Fibroblast of lung (primary cell): ENCODE data around the gene POR. TPM values are rescaled to one million over a fixed set of nuclear protein-coding genes. Genes with fewer than 3 reads are reported as not detected.

ENCODE experiments used
- DNase-seq, 2 donors: peaks; one replicate each; pipeline versions ENCODE4 v3.0.0 to v3.0.0-alpha.2; 2010; ENCODE audit warnings: low read depth in 2 of 2
- H2AFZ ChIP-seq: 2 replicates; pipeline ENCODE4 v1.5.1; 2012; ENCODE audit warnings: low read length, control low read depth, inconsistent platforms
- H3K27ac ChIP-seq: 2 replicates; pipeline ENCODE4 v1.5.1; 2011; ENCODE audit warnings: low read length, control low read depth; ENCODE audit not compliant: insufficient read depth
- H3K27me3 ChIP-seq: 2 replicates; pipeline ENCODE4 v1.5.1; 2011; ENCODE audit warnings: mild to moderate bottlenecking, low read length; ENCODE audit not compliant: control insufficient read depth, insufficient read depth
- H3K36me3 ChIP-seq: 2 replicates; pipeline ENCODE4 v1.5.1; 2011; ENCODE audit warnings: low read length; ENCODE audit not compliant: control insufficient read depth, insufficient read depth
- H3K4me1 ChIP-seq: 2 replicates; pipeline ENCODE4 v1.5.1; 2011; ENCODE audit warnings: low read length; ENCODE audit not compliant: control insufficient read depth, insufficient read depth; ENCODE audit errors: extremely low read depth
- H3K4me2 ChIP-seq: 2 replicates; pipeline ENCODE4 v1.5.1; 2011; ENCODE audit warnings: low read length, control low read depth; ENCODE audit not compliant: insufficient read depth; ENCODE audit errors: extremely low read depth
- H3K4me3 ChIP-seq, 4 experiments: fragments of 200-600 bp in 1 of 4; sonication (generic) in 1 of 4; replicated peaks in 1 of 4; 2 replicates each; pipeline ENCODE4 v1.5.1; 2011 to 2016; ENCODE audit warnings: low read length in 4 of 4, low read depth in 3 of 4, mild to moderate bottlenecking in 3 of 4, control low read depth in 2 of 4, inconsistent platforms in 1 of 4, mixed read lengths in 1 of 4; ENCODE audit not compliant: insufficient read depth in 1 of 4; ENCODE audit errors: control extremely low read depth in 1 of 4
- H3K79me2 ChIP-seq: 2 replicates; pipeline ENCODE4 v1.5.1; 2012; ENCODE audit warnings: mild to moderate bottlenecking, low read length, inconsistent platforms; ENCODE audit not compliant: control insufficient read depth, insufficient read depth
- H3K9ac ChIP-seq: 2 replicates; pipeline ENCODE4 v1.5.1; 2011; ENCODE audit warnings: mild to moderate bottlenecking, low read length, control low read depth; ENCODE audit not compliant: insufficient read depth
- H3K9me3 ChIP-seq: 2 replicates; pipeline ENCODE4 v1.5.1; 2012; ENCODE audit warnings: low read depth, low read length; ENCODE audit not compliant: control insufficient read depth, insufficient read depth
- H4K20me1 ChIP-seq: 2 replicates; pipeline ENCODE4 v1.5.1; 2011; ENCODE audit warnings: low read length; ENCODE audit not compliant: control insufficient read depth, insufficient read depth; ENCODE audit errors: extremely low read depth
- EZH2 ChIP-seq: IDR thresholded peaks from 2 replicates; pipeline ENCODE4 v1.5.1; 2012; ENCODE audit warnings: low read length, control low read depth, mild to moderate bottlenecking; ENCODE audit errors: missing control alignments
- polyA plus RNA-seq, 2 donors: library from polyadenylated mRNA; depleted of rRNA in 1 of 2; stranded (reverse) in 1 of 2; unstranded in 1 of 2; fragments of >200 nt; gene quantifications; 2 replicates each; pipeline ENCODE4 v1.2.1, GENCODE V29; 2011 to 2012; ENCODE audit warnings: missing spikeins in 1 of 2
- total RNA-seq: library from RNA; depleted of rRNA; stranded (reverse); fragments of >200 nt; gene quantifications from 2 replicates; pipeline ENCODE4 v1.2.1, GENCODE V29; 2014
- TF ChIP-seq, protein P1 (sequence below), 2 donors: IDR thresholded peaks in 1 of 2; conservative IDR thresholded peaks in 1 of 2; 1 replicate in 1 of 2; 2 replicates in 1 of 2; pipeline ENCODE4 v1.5.1; 2011 to 2012; ENCODE audit warnings: low read length in 2 of 2, control low read depth in 1 of 2, inconsistent platforms in 1 of 2, low read depth in 1 of 2, mild to moderate bottlenecking in 1 of 2

The POR gene
- total and polyA plus RNA-seq, 2 donors (not counting 1 experiment from before 2014, with no cell fraction given) = 36.2 to 207 TPM

DNA sequence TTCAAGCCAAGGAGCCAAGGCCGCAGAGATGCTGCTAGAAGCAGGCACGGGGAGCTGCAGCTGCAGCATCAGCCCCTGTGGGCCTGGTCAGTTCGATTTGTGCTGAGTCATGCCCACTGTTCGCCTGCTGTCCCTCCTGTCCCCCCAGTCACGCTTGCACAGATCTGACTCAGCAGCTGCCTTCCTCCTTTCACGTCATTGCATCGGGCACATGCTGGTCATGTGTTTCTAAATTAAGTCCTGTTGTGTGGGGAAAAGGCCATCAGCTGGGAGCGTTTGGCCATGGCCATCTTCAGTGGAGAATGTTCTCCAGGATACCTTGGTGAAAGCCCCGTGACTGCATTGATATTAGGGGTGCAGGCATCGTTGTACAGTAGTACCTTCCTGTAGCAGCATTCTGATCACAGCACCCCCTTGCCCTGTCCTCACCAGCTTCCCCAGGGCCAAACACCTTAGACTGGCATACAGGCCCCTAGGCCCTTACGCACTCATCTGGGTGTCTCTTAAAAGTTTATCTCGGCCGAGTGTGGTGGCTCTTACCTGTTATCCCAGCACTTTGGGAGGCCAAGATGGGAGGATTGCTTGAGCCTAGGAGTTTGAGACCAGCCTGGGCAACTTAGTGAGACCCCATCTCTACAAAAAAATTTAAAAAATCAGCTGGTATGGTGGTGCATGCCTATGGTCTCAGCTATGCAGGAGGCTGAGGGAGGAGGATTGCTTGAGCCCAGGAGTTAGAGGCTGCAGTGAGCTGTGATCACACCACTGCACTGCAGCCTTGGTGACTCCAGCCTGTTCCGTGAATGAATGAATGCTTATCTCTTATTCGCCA, 23.2 kb downstream of the POR start:
- Histone ChIP-seq H3K9me3 (no peaks in the 10 kb centered on the region), H3K27ac (peak overlapping the region; percentile 76), H3K79me2 (peaks cover 5% of the 10 kb centered on the region), H3K27me3 (no peaks in the 10 kb centered on the region), H3K4me3 (no peak overlapping the region), H2AFZ (no peak overlapping the region), H3K36me3 (no peaks in the 10 kb centered on the region), H3K4me1 (peaks cover 6% of the 10 kb centered on the region), H3K9ac (no peak overlapping the region), H4K20me1 (no peaks in the 10 kb centered on the region), H3K4me2 (no peak overlapping the region)
- no peak for TF ChIP-seq EZH2
- TF ChIP-seq, protein P1, sequence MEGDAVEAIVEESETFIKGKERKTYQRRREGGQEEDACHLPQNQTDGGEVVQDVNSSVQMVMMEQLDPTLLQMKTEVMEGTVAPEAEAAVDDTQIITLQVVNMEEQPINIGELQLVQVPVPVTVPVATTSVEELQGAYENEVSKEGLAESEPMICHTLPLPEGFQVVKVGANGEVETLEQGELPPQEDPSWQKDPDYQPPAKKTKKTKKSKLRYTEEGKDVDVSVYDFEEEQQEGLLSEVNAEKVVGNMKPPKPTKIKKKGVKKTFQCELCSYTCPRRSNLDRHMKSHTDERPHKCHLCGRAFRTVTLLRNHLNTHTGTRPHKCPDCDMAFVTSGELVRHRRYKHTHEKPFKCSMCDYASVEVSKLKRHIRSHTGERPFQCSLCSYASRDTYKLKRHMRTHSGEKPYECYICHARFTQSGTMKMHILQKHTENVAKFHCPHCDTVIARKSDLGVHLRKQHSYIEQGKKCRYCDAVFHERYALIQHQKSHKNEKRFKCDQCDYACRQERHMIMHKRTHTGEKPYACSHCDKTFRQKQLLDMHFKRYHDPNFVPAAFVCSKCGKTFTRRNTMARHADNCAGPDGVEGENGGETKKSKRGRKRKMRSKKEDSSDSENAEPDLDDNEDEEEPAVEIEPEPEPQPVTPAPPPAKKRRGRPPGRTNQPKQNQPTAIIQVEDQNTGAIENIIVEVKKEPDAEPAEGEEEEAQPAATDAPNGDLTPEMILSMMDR (conservative IDR thresholded peaks at IDR 0.05 in 1 of 2, IDR thresholded peaks at IDR 0.05 in 1 of 2; ENCODE audit: low read depth in 1 of 2, low read length in 2 of 2) = no peak
- peak; percentile 88 to 97 for DNase-seq

DNA sequence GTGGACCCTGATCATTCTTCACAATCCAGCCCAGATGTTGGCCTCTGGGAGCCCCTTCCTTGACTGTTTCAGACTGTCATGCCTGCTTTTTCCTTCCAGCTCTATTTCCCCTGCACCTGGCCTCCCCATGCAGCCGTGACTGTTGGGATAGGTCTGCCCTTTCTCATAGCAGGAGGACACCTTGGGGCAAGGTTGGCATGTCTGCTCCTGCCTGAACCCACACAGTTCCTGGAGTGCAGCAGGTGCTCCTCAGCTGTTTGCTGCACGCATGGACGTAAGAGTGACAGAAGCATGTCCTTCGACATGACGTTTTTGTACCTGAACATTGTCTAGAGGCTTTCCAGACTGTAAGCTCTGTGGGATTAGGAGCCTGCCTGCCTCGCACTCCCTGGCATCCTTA, 24.0 kb downstream of the POR start:
- H3K27ac ChIP-seq = no peak overlapping the region
- H3K4me2 ChIP-seq = no peak overlapping the region
- no peaks in the 10 kb centered on the region for H3K27me3 ChIP-seq
- H3K4me1 ChIP-seq = peaks cover 8% of the 10 kb centered on the region
- H4K20me1 ChIP-seq = no peaks in the 10 kb centered on the region
- H3K9ac ChIP-seq = no peak overlapping the region
- H3K4me3 ChIP-seq = no peak overlapping the region
- no peak overlapping the region for H2AFZ ChIP-seq
- TF ChIP-seq EZH2 = no peak
- TF ChIP-seq, protein P1 (conservative IDR thresholded peaks at IDR 0.05 in 1 of 2, IDR thresholded peaks at IDR 0.05 in 1 of 2; ENCODE audit: low read depth in 1 of 2, low read length in 2 of 2) = no peak
- peaks cover 5% of the 10 kb centered on the region for H3K79me2 ChIP-seq
- DNase-seq = no peak
- no peaks in the 10 kb centered on the region for H3K36me3 ChIP-seq
- H3K9me3 ChIP-seq = no peaks in the 10 kb centered on the region

DNA sequence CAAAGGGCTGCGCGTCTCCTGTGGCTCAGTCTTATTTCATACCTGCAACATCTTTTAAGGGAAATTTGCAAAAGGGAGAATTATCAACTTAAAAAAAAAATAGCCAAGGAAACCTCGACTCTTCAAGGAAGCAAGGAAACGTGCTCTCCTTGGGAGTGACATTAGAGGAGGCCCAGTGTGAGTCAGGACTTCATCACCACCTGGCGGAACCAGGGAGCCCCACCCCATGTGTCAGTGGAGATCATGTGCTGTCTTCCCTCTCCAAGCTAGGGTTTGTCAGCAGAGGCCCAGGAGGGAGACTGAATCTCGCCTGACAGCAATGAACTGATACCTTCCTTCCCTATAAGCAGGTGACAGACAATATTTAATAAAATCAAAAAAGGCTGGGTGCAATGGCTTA, 28.9 kb downstream of the POR start:
- DNase-seq = peak; percentile 53 to 66
- H3K9ac ChIP-seq = no peak overlapping the region

More for the DNA sequence above, 28.9 kb downstream of the POR start:
- no peak overlapping the region for H2AFZ ChIP-seq
- no peak overlapping the region for H3K27ac ChIP-seq
- no peak for TF ChIP-seq EZH2
- TF ChIP-seq, protein P1 (conservative IDR thresholded peaks at IDR 0.05 in 1 of 2, IDR thresholded peaks at IDR 0.05 in 1 of 2; ENCODE audit: low read depth in 1 of 2, low read length in 2 of 2) = no peak
- H4K20me1 ChIP-seq = no peaks in the 10 kb centered on the region
- H3K27me3 ChIP-seq = no peaks in the 10 kb centered on the region
- H3K4me3 ChIP-seq = no peak overlapping the region
- H3K4me2 ChIP-seq = no peak overlapping the region
- no peaks in the 10 kb centered on the region for H3K36me3 ChIP-seq
- peaks cover 3% of the 10 kb centered on the region for H3K4me1 ChIP-seq
- H3K79me2 ChIP-seq = peaks cover 2% of the 10 kb centered on the region
- no peaks in the 10 kb centered on the region for H3K9me3 ChIP-seq
